GM18858 (cell line): ENCODE measurements around the gene DNAH9.

Source experiments
- ATAC-seq: cut with Tn5 transposase; IDR thresholded peaks from one replicate; pipeline ENCODE4 v1.9.1; 2021; ENCODE audit not compliant: unreplicated experiment

Gene DNAH9

GRCh38 chr17:11744696-11745095 lies 146.4 kb downstream of the DNAH9 start:
- ATAC-seq, result no peak

DNA sequence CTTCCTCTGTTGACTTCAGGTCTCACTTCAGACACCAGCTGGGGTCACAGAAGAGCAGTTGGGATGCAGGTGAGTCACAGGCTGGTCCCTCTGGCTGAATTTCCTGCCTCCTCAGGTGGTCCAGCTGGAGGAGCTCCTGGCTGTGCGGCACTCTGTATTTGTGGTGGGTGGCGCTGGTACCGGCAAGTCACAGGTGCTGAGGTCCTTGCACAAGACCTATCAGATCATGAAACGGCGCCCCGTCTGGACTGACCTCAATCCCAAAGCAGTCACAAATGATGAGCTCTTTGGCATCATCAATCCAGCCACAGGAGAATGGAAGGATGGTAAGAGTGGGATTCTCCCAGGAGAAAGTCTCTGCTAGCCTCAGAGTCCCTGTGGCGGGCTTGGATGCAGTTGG lies 149.2 kb downstream of the DNAH9 start:
- ATAC-seq, result no peak

- no peak for ATAC-seq
Observed at GRCh38 chr17:11757815-11758214, 159.5 kb downstream of the DNAH9 start.

DNA sequence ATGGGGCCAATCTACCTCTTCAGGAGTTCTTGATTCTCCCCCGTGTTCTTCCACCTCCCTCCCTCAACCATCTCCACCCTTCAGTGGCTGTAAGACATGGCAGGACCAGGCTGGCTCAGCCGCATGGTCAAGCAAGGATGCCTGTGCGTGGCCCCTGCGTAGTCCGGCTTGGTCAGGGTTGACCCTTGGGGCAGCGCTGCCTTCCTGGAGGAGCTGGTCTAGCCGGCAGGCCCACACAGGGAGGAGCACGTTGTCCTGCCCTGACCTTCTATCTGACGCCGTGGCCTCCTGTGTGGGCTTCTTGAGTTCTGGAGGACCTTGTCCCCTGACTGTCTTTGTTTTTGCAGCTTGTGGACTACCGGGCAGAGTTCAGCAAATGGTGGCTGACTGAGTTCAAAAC lies 169.8 kb downstream of the DNAH9 start:
- no peak for ATAC-seq

- ATAC-seq, result no peak
Observed at GRCh38 chr17:11768981-11769380, 170.7 kb downstream of the DNAH9 start.

GRCh38 chr17:11772031-11772430 lies 173.8 kb downstream of the DNAH9 start:
- no peak for ATAC-seq

GRCh38 chr17:11779892-11780291 lies 181.6 kb downstream of the DNAH9 start:
- ATAC-seq, result no peak

GRCh38 chr17:11780621-11781020 lies 182.4 kb downstream of the DNAH9 start:
- ATAC-seq, result no peak

GRCh38 chr17:11786711-11787438 lies 188.6 kb downstream of the DNAH9 start:
- ATAC-seq, result no peak

GRCh38 chr17:11795906-11796305 lies 197.6 kb downstream of the DNAH9 start:
- no peak for ATAC-seq

- no peak for ATAC-seq
Observed at GRCh38 chr17:11797803-11798202, 199.5 kb downstream of the DNAH9 start.

DNA sequence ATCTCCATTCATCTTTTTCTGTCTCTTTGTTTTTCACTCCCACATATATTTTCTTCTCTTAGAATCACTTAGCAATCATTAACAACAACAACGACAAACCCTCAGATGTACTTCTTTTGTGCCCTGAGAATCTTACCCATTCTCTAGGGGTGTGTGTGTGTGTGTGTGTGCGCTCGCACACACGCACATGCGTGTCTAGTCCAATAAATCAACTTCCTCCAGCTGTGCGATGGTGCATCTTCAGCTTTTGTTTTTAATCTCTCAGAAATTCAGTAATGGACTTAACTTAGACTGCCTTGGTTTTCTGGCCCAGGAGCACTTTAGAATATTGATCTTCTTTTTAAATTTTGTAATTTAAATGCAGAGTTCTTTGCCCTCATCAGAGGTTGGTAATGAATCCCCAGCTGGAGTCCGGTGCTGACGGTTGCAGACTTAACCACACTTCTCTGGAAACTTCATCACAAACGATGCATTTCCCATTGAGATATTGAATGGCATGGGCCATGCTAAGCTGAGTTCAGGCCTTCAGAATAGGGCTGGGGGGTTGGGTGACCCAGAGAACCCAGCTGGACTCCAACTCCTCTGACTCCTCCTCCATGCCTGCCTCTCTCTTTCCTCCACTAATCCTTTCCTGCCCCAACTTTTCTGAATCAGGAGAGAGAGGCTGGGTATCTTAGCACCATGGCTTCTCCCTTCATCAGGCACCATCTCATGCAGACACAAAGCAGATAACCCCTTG lies 205.1 kb downstream of the DNAH9 start:
- ATAC-seq, result no peak

DNA sequence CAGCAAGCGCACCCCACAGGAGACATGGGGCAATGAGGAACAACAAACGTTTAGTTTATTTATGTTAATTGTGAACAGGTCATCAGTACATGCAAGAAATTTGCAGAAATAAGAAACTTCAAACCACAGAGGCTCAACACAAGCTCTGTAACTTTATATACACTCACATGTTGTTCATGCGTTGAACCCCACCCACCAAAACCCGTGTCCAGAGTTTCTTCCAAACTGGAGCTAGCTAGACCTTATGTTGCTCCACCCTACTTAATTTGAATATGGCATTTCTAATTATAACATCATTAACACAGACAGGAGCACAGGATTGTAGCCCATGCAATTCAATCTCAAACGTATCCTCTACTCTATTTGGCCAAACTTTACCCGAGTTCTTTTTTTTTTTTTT lies 206.9 kb downstream of the DNAH9 start:
- ATAC-seq, result no peak

GRCh38 chr17:11805952-11806351 lies 207.7 kb downstream of the DNAH9 start:
- no peak for ATAC-seq

GRCh38 chr17:11807606-11808005 lies 209.3 kb downstream of the DNAH9 start:
- ATAC-seq, result no peak

DNA sequence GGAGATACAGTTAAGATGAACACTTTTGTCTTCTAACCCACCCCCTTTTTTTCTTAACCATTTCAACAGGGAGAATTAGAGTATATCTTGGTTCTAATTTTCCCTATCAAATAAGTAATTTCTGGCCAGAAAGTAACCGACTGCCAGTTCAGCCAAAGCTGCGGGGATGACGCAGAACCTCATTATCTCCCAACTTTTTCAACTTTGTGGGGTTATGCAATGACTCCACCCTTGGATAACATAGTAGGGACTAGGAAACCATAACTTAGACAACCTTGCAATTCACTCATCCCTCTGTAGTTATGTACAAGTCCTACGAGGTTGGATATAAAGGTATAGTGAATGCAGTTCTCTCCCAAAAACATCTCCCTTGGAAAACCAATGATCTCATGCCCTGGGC lies 215.0 kb downstream of the DNAH9 start:
- no peak for ATAC-seq

- no peak for ATAC-seq
Observed at GRCh38 chr17:11813871-11814270, 215.6 kb downstream of the DNAH9 start.

- ATAC-seq, result no peak
Observed at GRCh38 chr17:11814655-11815262, 216.5 kb downstream of the DNAH9 start.

GRCh38 chr17:11816409-11816808 lies 218.1 kb downstream of the DNAH9 start:
- no peak for ATAC-seq

- no peak for ATAC-seq
Observed at GRCh38 chr17:11823862-11824261, 225.6 kb downstream of the DNAH9 start.

- no peak for ATAC-seq
Observed at GRCh38 chr17:11825572-11826209, 227.4 kb downstream of the DNAH9 start.
